NB4 (cell line): Measurements from ENCODE around the gene C9orf72.

ENCODE experiments used
- TF ChIP-seq, protein P1 (sequence below): IDR thresholded peaks from 2 replicates; pipeline ENCODE4 v1.6.1; 2011; ENCODE audit warnings: low read depth, low read length
- TF ChIP-seq, protein P2 (sequence below): IDR thresholded peaks from one replicate; pipeline ENCODE4 v1.5.1; 2012; ENCODE audit warnings: low read depth, low read length

DNA sequence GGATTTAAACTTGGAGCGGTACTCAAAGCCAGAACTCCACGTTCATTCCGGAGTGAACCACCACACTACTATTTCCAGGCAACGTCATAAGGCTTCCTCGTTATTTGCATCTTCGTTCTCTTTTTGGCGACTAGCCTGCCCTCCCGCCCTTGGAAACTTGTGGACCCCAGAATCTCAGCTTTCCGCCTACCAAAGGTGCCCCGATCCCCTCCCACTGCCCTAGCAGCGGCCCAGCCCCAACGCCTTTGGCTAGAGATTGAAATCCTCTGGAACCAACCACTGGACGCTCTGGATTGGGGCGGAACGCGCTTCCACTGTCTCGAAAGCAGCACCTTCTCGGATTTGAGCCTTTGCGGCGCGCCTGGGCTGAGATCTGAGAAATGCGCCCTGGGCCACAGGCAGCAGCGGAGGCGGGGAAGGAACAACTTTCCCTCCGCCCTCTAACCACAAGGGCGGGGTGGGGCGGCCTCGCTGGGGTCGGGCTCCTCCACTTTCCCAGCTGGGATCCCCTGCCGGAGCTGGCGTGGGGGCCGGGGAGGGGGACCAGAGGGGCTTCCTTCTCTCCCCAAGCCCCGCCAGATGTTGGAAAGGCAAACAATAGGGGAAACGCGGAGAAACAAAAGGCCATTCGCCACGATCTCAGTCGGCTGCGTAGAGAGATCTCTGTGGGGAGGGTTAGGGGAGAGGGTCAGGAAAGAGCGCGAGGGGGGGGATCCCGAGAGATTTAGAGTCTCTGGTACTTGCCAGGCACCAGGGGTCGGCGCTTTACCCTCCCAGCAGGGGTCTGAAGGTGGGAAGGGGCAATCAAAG is 45.0 kb downstream of the C9orf72 start:
- TF ChIP-seq, protein P1, sequence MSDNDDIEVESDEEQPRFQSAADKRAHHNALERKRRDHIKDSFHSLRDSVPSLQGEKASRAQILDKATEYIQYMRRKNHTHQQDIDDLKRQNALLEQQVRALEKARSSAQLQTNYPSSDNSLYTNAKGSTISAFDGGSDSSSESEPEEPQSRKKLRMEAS = no peak
- TF ChIP-seq, protein P2, sequence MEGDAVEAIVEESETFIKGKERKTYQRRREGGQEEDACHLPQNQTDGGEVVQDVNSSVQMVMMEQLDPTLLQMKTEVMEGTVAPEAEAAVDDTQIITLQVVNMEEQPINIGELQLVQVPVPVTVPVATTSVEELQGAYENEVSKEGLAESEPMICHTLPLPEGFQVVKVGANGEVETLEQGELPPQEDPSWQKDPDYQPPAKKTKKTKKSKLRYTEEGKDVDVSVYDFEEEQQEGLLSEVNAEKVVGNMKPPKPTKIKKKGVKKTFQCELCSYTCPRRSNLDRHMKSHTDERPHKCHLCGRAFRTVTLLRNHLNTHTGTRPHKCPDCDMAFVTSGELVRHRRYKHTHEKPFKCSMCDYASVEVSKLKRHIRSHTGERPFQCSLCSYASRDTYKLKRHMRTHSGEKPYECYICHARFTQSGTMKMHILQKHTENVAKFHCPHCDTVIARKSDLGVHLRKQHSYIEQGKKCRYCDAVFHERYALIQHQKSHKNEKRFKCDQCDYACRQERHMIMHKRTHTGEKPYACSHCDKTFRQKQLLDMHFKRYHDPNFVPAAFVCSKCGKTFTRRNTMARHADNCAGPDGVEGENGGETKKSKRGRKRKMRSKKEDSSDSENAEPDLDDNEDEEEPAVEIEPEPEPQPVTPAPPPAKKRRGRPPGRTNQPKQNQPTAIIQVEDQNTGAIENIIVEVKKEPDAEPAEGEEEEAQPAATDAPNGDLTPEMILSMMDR = no peak
